SK-N-SH (cell line): ENCODE data around the gene CPAMD8. TPM values are rescaled to one million over a fixed set of nuclear protein-coding genes. Genes with fewer than 3 reads are reported as not detected.

ENCODE experiments used
- CTCF ChIA-PET: fragments of 300-600, 350-600 bp; formaldehyde crosslinking; extraction: SDS; loops from one replicate; lab custom pipeline; 2021; lab: Yijun Ruan, JAX
- POLR2A ChIA-PET: fragments of 350-600 bp; sonication (Branson Sonifier 250); formaldehyde crosslinking; extraction: SDS; loops from one replicate; lab custom pipeline; 2020; ENCODE audit warnings: antibody characterized with exemption, inconsistent platforms; lab: Yijun Ruan, JAX
- DNase-seq: peaks from one replicate; pipeline ENCODE4 v3.0.0; 2012
- H2AFZ ChIP-seq: fragments of 200-600 bp; sonication (generic); 2 replicates; pipeline ENCODE4 v1.8.1; 2016; ENCODE audit warnings: antibody characterized with exemption, mild to moderate bottlenecking, low read depth
- H3F3A ChIP-seq: fragments of 200-600 bp; sonication (generic); replicated peaks from 2 replicates; pipeline ENCODE3; 2016; ENCODE audit warnings: antibody characterized with exemption, mild to moderate bottlenecking; ENCODE audit not compliant: insufficient read depth
- H3K27ac ChIP-seq, 2 experiments: fragments of 200-500 bp in 1 of 2; fragments of 200-600 bp in 1 of 2; sonication (Bioruptor generic) in 1 of 2; sonication (generic), shearing (Covaris generic) in 1 of 2; 2 replicates each; pipeline versions ENCODE4 v1.5.1 to v1.6.1; 2014 to 2016; ENCODE audit warnings: low read depth in 2 of 2, inconsistent platforms in 1 of 2, low read length in 1 of 2, mild to moderate bottlenecking in 1 of 2, mixed read lengths in 1 of 2
- H3K27me3 ChIP-seq: fragments of 200-600 bp; sonication (generic), shearing (Covaris generic); 2 replicates; pipeline ENCODE4 v1.6.1; 2016; ENCODE audit warnings: mixed run types; ENCODE audit not compliant: insufficient read depth
- H3K36me3 ChIP-seq, 2 experiments: fragments of 200-500 bp in 1 of 2; fragments of 200-600 bp in 1 of 2; sonication (Bioruptor generic) in 1 of 2; sonication (generic) in 1 of 2; replicated peaks in 1 of 2; 2 replicates each; pipeline versions ENCODE3 to v1.5.1; 2014 to 2016; ENCODE audit warnings: low read length in 1 of 2, mild to moderate bottlenecking in 1 of 2; ENCODE audit not compliant: insufficient read depth in 2 of 2, control insufficient read depth in 1 of 2
- H3K4me1 ChIP-seq, 2 experiments: fragments of 200-500 bp in 1 of 2; fragments of 200-600 bp in 1 of 2; sonication (Bioruptor generic) in 1 of 2; sonication (generic), shearing (Covaris generic) in 1 of 2; 2 replicates each; pipeline versions ENCODE4 v1.5.1 to v1.6.1; 2014 to 2016; ENCODE audit warnings: low read depth in 1 of 2, low read length in 1 of 2, mixed run types in 1 of 2; ENCODE audit not compliant: insufficient read depth in 2 of 2, control insufficient read depth in 1 of 2
- H3K4me2 ChIP-seq: fragments of 200-600 bp; sonication (generic), shearing (Covaris generic); 2 replicates; pipeline ENCODE4 v1.6.1; 2017; ENCODE audit warnings: mixed run types
- H3K4me3 ChIP-seq, 2 experiments: fragments of 200-500 bp in 1 of 2; fragments of 200-600 bp in 1 of 2; sonication (Bioruptor generic) in 1 of 2; sonication (generic), shearing (Covaris generic) in 1 of 2; 2 replicates each; pipeline versions ENCODE4 v1.5.1 to v1.8.1; 2014 to 2016; ENCODE audit warnings: low read depth in 2 of 2, inconsistent platforms in 1 of 2, low read length in 1 of 2, mild to moderate bottlenecking in 1 of 2, mixed read lengths in 1 of 2, moderate library complexity in 1 of 2
- H3K79me2 ChIP-seq: fragments of 200-600 bp; sonication (generic); 2 replicates; pipeline ENCODE4 v1.8.1; 2017; ENCODE audit warnings: mild to moderate bottlenecking; ENCODE audit not compliant: insufficient read depth
- H3K9ac ChIP-seq: fragments of 200-600 bp; sonication (generic); 2 replicates; pipeline ENCODE4 v1.6.1; 2017; ENCODE audit warnings: mixed run types
- H3K9me2 ChIP-seq: fragments of 200-600 bp; sonication (generic); 2 replicates; pipeline ENCODE4 v1.6.1; 2017; ENCODE audit warnings: mixed run types
- H3K9me3 ChIP-seq: fragments of 200-600 bp; sonication (generic); 2 replicates; pipeline ENCODE4 v1.6.1; 2017; ENCODE audit warnings: mixed run types, mild to moderate bottlenecking, moderate library complexity
- H4K20me1 ChIP-seq: fragments of 200-600 bp; sonication (generic); 2 replicates; pipeline ENCODE4 v1.6.1; 2017; ENCODE audit warnings: mild to moderate bottlenecking, mixed run types; ENCODE audit not compliant: insufficient read depth
- ELF1 ChIP-seq: IDR thresholded peaks from 2 replicates; pipeline ENCODE4 v1.4.0; 2012
- EP300 ChIP-seq, 2 experiments: IDR thresholded peaks; 2 replicates each; pipeline versions ENCODE4 v1.4.0 to v1.6.1; 2012; ENCODE audit warnings: borderline replicate concordance in 1 of 2, low read depth in 1 of 2, low read length in 1 of 2
- FOXJ3 ChIP-seq: sonication (generic); formaldehyde crosslinking; IDR thresholded peaks from 2 replicates; pipeline ENCODE4 v1.5.1; 2020; ENCODE audit warnings: mild to moderate bottlenecking, missing genetic modification reagents
- FOXM1 ChIP-seq: IDR thresholded peaks from 2 replicates; pipeline ENCODE4 v1.4.0; 2012; ENCODE audit warnings: low read depth, mild to moderate bottlenecking
- IRF3 ChIP-seq: fragments of 150-350 bp; IDR thresholded peaks from 2 replicates; pipeline ENCODE4 v1.6.1; 2016; ENCODE audit warnings: mild to moderate bottlenecking, low read depth, low read length
- MEF2A ChIP-seq: IDR thresholded peaks from 2 replicates; pipeline ENCODE4 v1.4.0; 2012; ENCODE audit warnings: low read depth, borderline replicate concordance
- MXI1 ChIP-seq: IDR thresholded peaks from 2 replicates; pipeline ENCODE4 v1.6.1; 2012; ENCODE audit warnings: mild to moderate bottlenecking, low read depth, low read length, improper control_type of control experiment
- NFIC ChIP-seq: IDR thresholded peaks from 2 replicates; pipeline ENCODE4 v1.4.0; 2012; ENCODE audit warnings: borderline replicate concordance
- NRF1 ChIP-seq: IDR thresholded peaks from 2 replicates; pipeline ENCODE4 v1.6.1; 2012; ENCODE audit warnings: low read depth, mild to moderate bottlenecking, low read length
- SIN3A ChIP-seq: IDR thresholded peaks from 2 replicates; pipeline ENCODE4 v1.6.1; 2012; ENCODE audit warnings: low read depth, mild to moderate bottlenecking, low read length, moderate library complexity, borderline replicate concordance
- SMC3 ChIP-seq: IDR thresholded peaks from 2 replicates; pipeline ENCODE4 v1.6.1; 2012; ENCODE audit warnings: low read depth, low read length, improper control_type of control experiment
- TCF12 ChIP-seq: IDR thresholded peaks from 2 replicates; pipeline ENCODE4 v1.4.0; 2012
- WGBS: methylation state at CpG from one replicate; pipeline ENCODE4 v1.1.6; 2017; ENCODE audit warnings: low lambda C conversion rate; 5-methylcytosine and 5-hydroxymethylcytosine counted together
- polyA plus RNA-seq, 3 experiments: library from polyadenylated mRNA; depleted of rRNA; stranded (reverse); fragments of >200 nt; gene quantifications; 2 replicates each; pipeline ENCODE4 v1.2.3, GENCODE V29; 2012
- TF ChIP-seq, protein P1 (sequence below): IDR thresholded peaks from 2 replicates; pipeline ENCODE4 v1.6.1; 2012; ENCODE audit warnings: mild to moderate bottlenecking, low read depth, low read length, moderate library complexity
- TF ChIP-seq, protein P2 (sequence below): IDR thresholded peaks from 2 replicates; pipeline ENCODE4 v1.4.0; 2012; ENCODE audit warnings: low read depth, borderline replicate concordance
- TF ChIP-seq, protein P3 (sequence below): fragments of 200-600 bp; sonication (generic); IDR thresholded peaks from 2 replicates; pipeline ENCODE4 v1.6.1; 2017; ENCODE audit warnings: antibody characterized with exemption, mild to moderate bottlenecking, moderate library complexity
- TF ChIP-seq, protein P4 (sequence below): IDR thresholded peaks from 2 replicates; pipeline ENCODE4 v1.4.0; 2012; ENCODE audit warnings: low read depth, borderline replicate concordance

The CPAMD8 gene
- polyA plus RNA-seq, 1 of the 3 experiments (the other 2 are of a cell fraction), result 1.2 TPM

- Histone ChIP-seq H3K4me2 (no peak overlapping the region), H3K27ac (no peak overlapping the region), H3K79me2 (no peaks in the 10 kb centered on the region), H3K9ac (no peak overlapping the region), H2AFZ (no peak overlapping the region), H4K20me1 (no peaks in the 10 kb centered on the region), H3K4me1 (no peaks in the 10 kb centered on the region), H3K9me2 (no peaks in the 10 kb centered on the region), H3K9me3 (no peaks in the 10 kb centered on the region), H3K36me3 (no peaks in the 10 kb centered on the region), H3F3A (no peaks in the 10 kb centered on the region), H3K4me3 (no peak overlapping the region), H3K27me3 (peaks cover 12% of the 10 kb centered on the region; the same call in 1 of the 2 replicates)
- no peak for DNase-seq
- TF ChIP-seq MXI1, result no peak
- TF ChIP-seq, protein P1, sequence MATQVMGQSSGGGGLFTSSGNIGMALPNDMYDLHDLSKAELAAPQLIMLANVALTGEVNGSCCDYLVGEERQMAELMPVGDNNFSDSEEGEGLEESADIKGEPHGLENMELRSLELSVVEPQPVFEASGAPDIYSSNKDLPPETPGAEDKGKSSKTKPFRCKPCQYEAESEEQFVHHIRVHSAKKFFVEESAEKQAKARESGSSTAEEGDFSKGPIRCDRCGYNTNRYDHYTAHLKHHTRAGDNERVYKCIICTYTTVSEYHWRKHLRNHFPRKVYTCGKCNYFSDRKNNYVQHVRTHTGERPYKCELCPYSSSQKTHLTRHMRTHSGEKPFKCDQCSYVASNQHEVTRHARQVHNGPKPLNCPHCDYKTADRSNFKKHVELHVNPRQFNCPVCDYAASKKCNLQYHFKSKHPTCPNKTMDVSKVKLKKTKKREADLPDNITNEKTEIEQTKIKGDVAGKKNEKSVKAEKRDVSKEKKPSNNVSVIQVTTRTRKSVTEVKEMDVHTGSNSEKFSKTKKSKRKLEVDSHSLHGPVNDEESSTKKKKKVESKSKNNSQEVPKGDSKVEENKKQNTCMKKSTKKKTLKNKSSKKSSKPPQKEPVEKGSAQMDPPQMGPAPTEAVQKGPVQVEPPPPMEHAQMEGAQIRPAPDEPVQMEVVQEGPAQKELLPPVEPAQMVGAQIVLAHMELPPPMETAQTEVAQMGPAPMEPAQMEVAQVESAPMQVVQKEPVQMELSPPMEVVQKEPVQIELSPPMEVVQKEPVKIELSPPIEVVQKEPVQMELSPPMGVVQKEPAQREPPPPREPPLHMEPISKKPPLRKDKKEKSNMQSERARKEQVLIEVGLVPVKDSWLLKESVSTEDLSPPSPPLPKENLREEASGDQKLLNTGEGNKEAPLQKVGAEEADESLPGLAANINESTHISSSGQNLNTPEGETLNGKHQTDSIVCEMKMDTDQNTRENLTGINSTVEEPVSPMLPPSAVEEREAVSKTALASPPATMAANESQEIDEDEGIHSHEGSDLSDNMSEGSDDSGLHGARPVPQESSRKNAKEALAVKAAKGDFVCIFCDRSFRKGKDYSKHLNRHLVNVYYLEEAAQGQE, result no peak
- TF ChIP-seq ELF1, result no peak
- TF ChIP-seq TCF12, result no peak
- no peak for TF ChIP-seq NFIC
- no peak for TF ChIP-seq MEF2A
- no peak for TF ChIP-seq SIN3A
- no peak for TF ChIP-seq FOXJ3 (CRISPR knock-in tag)
- TF ChIP-seq, protein P2, sequence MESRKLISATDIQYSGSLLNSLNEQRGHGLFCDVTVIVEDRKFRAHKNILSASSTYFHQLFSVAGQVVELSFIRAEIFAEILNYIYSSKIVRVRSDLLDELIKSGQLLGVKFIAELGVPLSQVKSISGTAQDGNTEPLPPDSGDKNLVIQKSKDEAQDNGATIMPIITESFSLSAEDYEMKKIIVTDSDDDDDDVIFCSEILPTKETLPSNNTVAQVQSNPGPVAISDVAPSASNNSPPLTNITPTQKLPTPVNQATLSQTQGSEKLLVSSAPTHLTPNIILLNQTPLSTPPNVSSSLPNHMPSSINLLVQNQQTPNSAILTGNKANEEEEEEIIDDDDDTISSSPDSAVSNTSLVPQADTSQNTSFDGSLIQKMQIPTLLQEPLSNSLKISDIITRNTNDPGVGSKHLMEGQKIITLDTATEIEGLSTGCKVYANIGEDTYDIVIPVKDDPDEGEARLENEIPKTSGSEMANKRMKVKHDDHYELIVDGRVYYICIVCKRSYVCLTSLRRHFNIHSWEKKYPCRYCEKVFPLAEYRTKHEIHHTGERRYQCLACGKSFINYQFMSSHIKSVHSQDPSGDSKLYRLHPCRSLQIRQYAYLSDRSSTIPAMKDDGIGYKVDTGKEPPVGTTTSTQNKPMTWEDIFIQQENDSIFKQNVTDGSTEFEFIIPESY, result no peak
- ChIA-PET POLR2A (no interaction called here), CTCF (no interaction called here)
- WGBS, result 21% methylated on average over 5 of the region's 5 CpGs
Measured at GRCh38 chr19:16904599-16904998, 122.0 kb downstream of the CPAMD8 start.

DNA sequence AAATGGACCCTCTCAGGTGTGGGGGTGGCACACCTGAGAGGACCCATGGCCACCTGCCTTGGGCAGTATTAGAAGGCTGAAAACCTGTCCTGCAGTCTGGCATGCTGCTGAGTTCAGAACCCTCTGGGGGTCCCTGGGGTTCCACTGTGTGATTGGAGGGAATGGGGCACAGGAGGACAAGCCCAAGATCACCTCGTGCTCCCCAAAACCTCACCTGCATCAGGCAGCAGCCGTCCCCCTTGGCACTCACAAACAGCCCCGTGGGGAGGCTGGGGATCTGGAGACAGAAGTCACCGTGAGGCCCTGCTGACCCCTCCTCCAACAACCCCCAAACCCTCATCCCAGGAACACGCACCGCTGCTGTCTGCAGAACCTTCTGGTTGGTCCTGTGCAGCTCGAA, 123.3 kb downstream of the CPAMD8 start:
- no peaks in the 10 kb centered on the region for H3K4me1 ChIP-seq
- no peaks in the 10 kb centered on the region for H4K20me1 ChIP-seq
- 67% methylated on average over 3 of the region's 7 CpGs for WGBS
- H3K36me3 ChIP-seq, result no peaks in the 10 kb centered on the region
- H2AFZ ChIP-seq, result no peak overlapping the region
- no peaks in the 10 kb centered on the region for H3K79me2 ChIP-seq
- no peaks in the 10 kb centered on the region for H3K9me2 ChIP-seq
- H3K27ac ChIP-seq, result no peak overlapping the region
- DNase-seq, result no peak
- H3K4me3 ChIP-seq, result no peak overlapping the region
- H3K27me3 ChIP-seq, result peaks cover 12% of the 10 kb centered on the region; the same call in 1 of the 2 replicates
- no peak overlapping the region for H3K4me2 ChIP-seq
- H3K9ac ChIP-seq, result no peak overlapping the region
- H3K9me3 ChIP-seq, result no peaks in the 10 kb centered on the region
- H3F3A ChIP-seq, result no peaks in the 10 kb centered on the region
- CTCF ChIA-PET, result no interaction called here
- POLR2A ChIA-PET, result no interaction called here
- no peak for TF ChIP-seq FOXM1
- TF ChIP-seq SMC3, result no peak
- TF ChIP-seq, protein P3, sequence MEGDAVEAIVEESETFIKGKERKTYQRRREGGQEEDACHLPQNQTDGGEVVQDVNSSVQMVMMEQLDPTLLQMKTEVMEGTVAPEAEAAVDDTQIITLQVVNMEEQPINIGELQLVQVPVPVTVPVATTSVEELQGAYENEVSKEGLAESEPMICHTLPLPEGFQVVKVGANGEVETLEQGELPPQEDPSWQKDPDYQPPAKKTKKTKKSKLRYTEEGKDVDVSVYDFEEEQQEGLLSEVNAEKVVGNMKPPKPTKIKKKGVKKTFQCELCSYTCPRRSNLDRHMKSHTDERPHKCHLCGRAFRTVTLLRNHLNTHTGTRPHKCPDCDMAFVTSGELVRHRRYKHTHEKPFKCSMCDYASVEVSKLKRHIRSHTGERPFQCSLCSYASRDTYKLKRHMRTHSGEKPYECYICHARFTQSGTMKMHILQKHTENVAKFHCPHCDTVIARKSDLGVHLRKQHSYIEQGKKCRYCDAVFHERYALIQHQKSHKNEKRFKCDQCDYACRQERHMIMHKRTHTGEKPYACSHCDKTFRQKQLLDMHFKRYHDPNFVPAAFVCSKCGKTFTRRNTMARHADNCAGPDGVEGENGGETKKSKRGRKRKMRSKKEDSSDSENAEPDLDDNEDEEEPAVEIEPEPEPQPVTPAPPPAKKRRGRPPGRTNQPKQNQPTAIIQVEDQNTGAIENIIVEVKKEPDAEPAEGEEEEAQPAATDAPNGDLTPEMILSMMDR, result no peak
- no peak for TF ChIP-seq NFIC
- TF ChIP-seq MXI1, result no peak
- TF ChIP-seq EP300 (IDR thresholded peaks at IDR 0.05; ENCODE audit: borderline replicate concordance in 1 of 2, low read depth in 1 of 2, low read length in 1 of 2), result no peak
- TF ChIP-seq, protein P4, sequence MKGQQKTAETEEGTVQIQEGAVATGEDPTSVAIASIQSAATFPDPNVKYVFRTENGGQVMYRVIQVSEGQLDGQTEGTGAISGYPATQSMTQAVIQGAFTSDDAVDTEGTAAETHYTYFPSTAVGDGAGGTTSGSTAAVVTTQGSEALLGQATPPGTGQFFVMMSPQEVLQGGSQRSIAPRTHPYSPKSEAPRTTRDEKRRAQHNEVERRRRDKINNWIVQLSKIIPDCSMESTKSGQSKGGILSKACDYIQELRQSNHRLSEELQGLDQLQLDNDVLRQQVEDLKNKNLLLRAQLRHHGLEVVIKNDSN, result no peak
- TF ChIP-seq IRF3, result no peak
- TF ChIP-seq NRF1, result no peak
